IPS DF 6.9 (cell line): ENCODE measurements around the gene MTHFSD.

Experiments used
- DNase-seq: peaks from one replicate; pipeline ENCODE4 v3.0.0-alpha.2; 2013; ENCODE audit warnings: low read depth, low spot score
- H3K27ac ChIP-seq: one replicate; pipeline ENCODE4 v1.5.1; 2013; ENCODE audit warnings: low read length, control low read depth
- H3K27me3 ChIP-seq: 2 replicates; pipeline ENCODE4 v1.6.1; 2013; ENCODE audit warnings: mild to moderate bottlenecking, low read length; ENCODE audit not compliant: control insufficient read depth, insufficient read depth
- H3K36me3 ChIP-seq: 2 replicates; pipeline ENCODE4 v1.6.1; 2013; ENCODE audit warnings: low read length; ENCODE audit not compliant: control insufficient read depth, insufficient read depth
- H3K4me1 ChIP-seq: 2 replicates; pipeline ENCODE4 v1.6.1; 2013; ENCODE audit warnings: low read length; ENCODE audit not compliant: control insufficient read depth, insufficient read depth
- H3K4me3 ChIP-seq: 2 replicates; pipeline ENCODE4 v1.5.1; 2013; ENCODE audit warnings: mild to moderate bottlenecking, low read length
- H3K9me3 ChIP-seq: 2 replicates; pipeline ENCODE4 v1.6.1; 2013; ENCODE audit warnings: low read length, inconsistent platforms; ENCODE audit not compliant: control insufficient read depth, insufficient read depth
- WGBS: extraction: QIAGEN DNeasy Blood & Tissue Kit; methylation state at CpG from one replicate; pipeline ENCODE4 v1.1.7; 2013; ENCODE audit warnings: mixed read lengths, missing lambda C conversion rate; ENCODE audit not compliant: insufficient read length, insufficient coverage; 5-methylcytosine and 5-hydroxymethylcytosine counted together

Gene MTHFSD

GRCh38 chr16:86510465-86511261 lies 44.4 kb downstream of the MTHFSD start, which contains the start of gene FOXF1:
TSS of gene FOXF1 (plus strand) at chr16:86510527. CDS start at chr16:86510570, 43 bp downstream.
- H3K36me3 ChIP-seq: no peaks in the 10 kb centered on the region
- peaks cover 15% of the 10 kb centered on the region for H3K4me1 ChIP-seq
- peaks cover 89% of the 10 kb centered on the region for H3K27me3 ChIP-seq
- H3K4me3 ChIP-seq: peak within 1 kb of the TSS; percentile 34; the same call in 1 of the 2 replicates
- no peak within 1 kb of the TSS for H3K27ac ChIP-seq
- WGBS: no CpG with 5 or more reads among the region's 89 CpGs
- DNase-seq: no peak
- no peaks in the 10 kb centered on the region for H3K9me3 ChIP-seq

- Histone ChIP-seq H3K36me3 (no peaks in the 10 kb centered on the region), H3K4me1 (peaks cover 15% of the 10 kb centered on the region), H3K27ac (no peak overlapping the region), H3K9me3 (no peaks in the 10 kb centered on the region), H3K27me3 (peaks cover 87% of the 10 kb centered on the region), H3K4me3 (peak overlapping the region; percentile 34; the same call in 1 of the 2 replicates)
- DNase-seq: no peak
- WGBS: no CpG with 5 or more reads among the region's 84 CpGs
These were observed 45.1 kb downstream of the MTHFSD start for GRCh38 chr16:86509759-86510464.

GRCh38 chr16:86508947-86509758 lies 45.9 kb downstream of the MTHFSD start:
- no CpG with 5 or more reads among the region's 79 CpGs for WGBS
- Histone ChIP-seq H3K27me3 (peaks cover 89% of the 10 kb centered on the region), H3K4me3 (peak overlapping the region; percentile 34; the same call in 1 of the 2 replicates), H3K9me3 (no peaks in the 10 kb centered on the region), H3K27ac (no peak overlapping the region), H3K4me1 (peaks cover 15% of the 10 kb centered on the region), H3K36me3 (no peaks in the 10 kb centered on the region)
- no peak for DNase-seq

- no CpG with 5 or more reads among the region's 99 CpGs for WGBS
- Histone ChIP-seq H3K36me3 (no peaks in the 10 kb centered on the region), H3K9me3 (no peaks in the 10 kb centered on the region), H3K27me3 (peaks cover 91% of the 10 kb centered on the region), H3K4me1 (peaks cover 15% of the 10 kb centered on the region), H3K27ac (no peak overlapping the region), H3K4me3 (no peak overlapping the region)
- no peak for DNase-seq
These were observed 46.7 kb downstream of the MTHFSD start for GRCh38 chr16:86508028-86508946.

GRCh38 chr16:86507173-86508027 lies 47.6 kb downstream of the MTHFSD start:
- Histone ChIP-seq H3K27me3 (peaks cover 91% of the 10 kb centered on the region), H3K4me1 (peaks cover 10% of the 10 kb centered on the region), H3K9me3 (no peaks in the 10 kb centered on the region), H3K4me3 (no peak overlapping the region), H3K27ac (no peak overlapping the region), H3K36me3 (no peaks in the 10 kb centered on the region)
- WGBS: no CpG with 5 or more reads among the region's 37 CpGs
- DNase-seq: no peak

GRCh38 chr16:86505899-86506864 lies 48.9 kb downstream of the MTHFSD start:
- Histone ChIP-seq H3K9me3 (no peaks in the 10 kb centered on the region), H3K27me3 (peaks cover 91% of the 10 kb centered on the region), H3K27ac (no peak overlapping the region), H3K4me3 (no peak overlapping the region), H3K4me1 (peaks cover 8% of the 10 kb centered on the region), H3K36me3 (no peaks in the 10 kb centered on the region)
- DNase-seq: no peak
- WGBS: no CpG with 5 or more reads among the region's 27 CpGs

- H3K27me3 ChIP-seq: peaks cover 92% of the 10 kb centered on the region
- H3K36me3 ChIP-seq: no peaks in the 10 kb centered on the region
- no peak overlapping the region for H3K27ac ChIP-seq
- H3K4me1 ChIP-seq: peaks cover 5% of the 10 kb centered on the region
- H3K4me3 ChIP-seq: no peak overlapping the region
- no CpG with 5 or more reads among the region's 67 CpGs for WGBS
- H3K9me3 ChIP-seq: no peaks in the 10 kb centered on the region
- no peak for DNase-seq
These were observed 49.7 kb downstream of the MTHFSD start for GRCh38 chr16:86505185-86505898.
